IMR-90 (cell line): Measurements from ENCODE around the gene NUP93. TPM values are rescaled to one million over a fixed set of nuclear protein-coding genes. Genes with fewer than 3 reads are reported as not detected.

Experiments used
- ATAC-seq: fragments of 200-7000 bp; cut with Tn5 transposase; 2 replicates; pipeline ENCODE4 v1.9.1; 2020; ENCODE audit warnings: low read depth, mild to moderate bottlenecking, moderate library complexity
- BruUV-seq: library from RNA; stranded (reverse); fragments of 400-500 nt; replicated peaks from 2 replicates; lab custom pipeline; 2021; lab: Mats Ljungman, UMichigan
- CTCF ChIA-PET: fragments of 300-600 bp; formaldehyde crosslinking; extraction: SDS; loops from one replicate; lab custom pipeline; 2021; ENCODE audit warnings: antibody characterized with exemption; lab: Yijun Ruan, JAX
- POLR2A ChIA-PET: fragments of 300-600 bp; sonication (Branson Sonifier 250); formaldehyde crosslinking; loops from one replicate; lab custom pipeline; 2022; ENCODE audit warnings: antibody characterized with exemption; ENCODE audit not compliant: unreplicated experiment; lab: Charles Lee
- DNase-seq: peaks from one replicate; pipeline ENCODE4 v3.0.0; 2013
- H2AFZ ChIP-seq: replicated peaks from 2 replicates; pipeline ENCODE3; 2013; ENCODE audit warnings: low read length, mild to moderate bottlenecking; ENCODE audit not compliant: poor library complexity
- H2AK5ac ChIP-seq: 2 replicates; pipeline ENCODE4 v1.6.1; 2013; ENCODE audit warnings: low read depth, low read length, inconsistent platforms
- H2AK9ac ChIP-seq: replicated peaks from 2 replicates; pipeline ENCODE3; 2013; ENCODE audit warnings: mild to moderate bottlenecking, low read depth, low read length, moderate library complexity; ENCODE audit not compliant: poor library complexity
- H2BK120ac ChIP-seq: 2 replicates; pipeline ENCODE4 v1.6.1; 2013; ENCODE audit warnings: low read depth, low read length, inconsistent platforms
- H2BK15ac ChIP-seq: 3 replicates; pipeline ENCODE4 v1.6.1; 2013; ENCODE audit warnings: low read depth, low read length, inconsistent platforms
- H2BK20ac ChIP-seq: 2 replicates; pipeline ENCODE4 v1.6.1; 2013; ENCODE audit warnings: low read depth, mild to moderate bottlenecking, inconsistent platforms, low read length, moderate library complexity
- H2BK5ac ChIP-seq: 2 replicates; pipeline ENCODE4 v1.6.1; 2013; ENCODE audit warnings: mild to moderate bottlenecking, low read depth, low read length, inconsistent platforms; ENCODE audit not compliant: poor library complexity, severe bottlenecking
- H3K14ac ChIP-seq: replicated peaks from 2 replicates; pipeline ENCODE4 v1.6.1; 2013; ENCODE audit warnings: low read depth, low read length, inconsistent platforms
- H3K18ac ChIP-seq: 2 replicates; pipeline ENCODE4 v1.6.1; 2013; ENCODE audit warnings: low read depth, low read length, control low read depth
- H3K23ac ChIP-seq: 2 replicates; pipeline ENCODE4 v1.6.1; 2013; ENCODE audit warnings: low read depth, low read length, inconsistent platforms
- H3K27ac ChIP-seq: 2 replicates; pipeline ENCODE4 v1.5.1; 2013; ENCODE audit warnings: mild to moderate bottlenecking, control low read depth, low read length; ENCODE audit not compliant: insufficient read depth
- H3K27me3 ChIP-seq: 2 replicates; pipeline ENCODE4 v1.6.1; 2013; ENCODE audit warnings: low read length; ENCODE audit not compliant: control insufficient read depth, insufficient read depth
- H3K36me3 ChIP-seq: 2 replicates; pipeline ENCODE4 v1.6.1; 2013; ENCODE audit warnings: low read length, mixed read lengths; ENCODE audit not compliant: control insufficient read depth, insufficient read depth
- H3K4ac ChIP-seq: 2 replicates; pipeline ENCODE4 v1.6.1; 2013; ENCODE audit warnings: low read depth, low read length, inconsistent platforms
- H3K4me1 ChIP-seq: 2 replicates; pipeline ENCODE4 v1.6.1; 2013; ENCODE audit warnings: low read length, mixed read lengths; ENCODE audit not compliant: control insufficient read depth, insufficient read depth
- H3K4me2 ChIP-seq: 2 replicates; pipeline ENCODE4 v1.6.1; 2013; ENCODE audit warnings: low read depth, mild to moderate bottlenecking, control low read depth, low read length, moderate library complexity
- H3K4me3 ChIP-seq: 2 replicates; pipeline ENCODE4 v1.5.1; 2013; ENCODE audit warnings: low read depth, mild to moderate bottlenecking, control low read depth, low read length, moderate library complexity; ENCODE audit not compliant: insufficient read depth
- H3K56ac ChIP-seq: 2 replicates; pipeline ENCODE4 v1.6.1; 2013; ENCODE audit warnings: low read length, inconsistent platforms; ENCODE audit not compliant: insufficient read depth; ENCODE audit errors: extremely low read depth
- H3K79me1 ChIP-seq, 2 experiments: 2 replicates each; pipeline ENCODE4 v1.6.1; 2013; ENCODE audit warnings: low read length in 2 of 2, inconsistent platforms in 1 of 2, low read depth in 1 of 2
- H3K9ac ChIP-seq: 2 replicates; pipeline ENCODE4 v1.6.1; 2013; ENCODE audit warnings: low read depth, low read length, control low read depth
- H3K9me1 ChIP-seq: 2 replicates; pipeline ENCODE4 v1.6.1; 2013; ENCODE audit warnings: low read length, inconsistent platforms; ENCODE audit not compliant: insufficient read depth
- H3K9me3 ChIP-seq: 2 replicates; pipeline ENCODE4 v1.6.1; 2013; ENCODE audit warnings: low read length; ENCODE audit not compliant: control insufficient read depth, insufficient read depth
- H4K20me1 ChIP-seq: 2 replicates; pipeline ENCODE4 v1.6.1; 2013; ENCODE audit warnings: low read length, inconsistent platforms; ENCODE audit not compliant: insufficient read depth
- H4K5ac ChIP-seq: 2 replicates; pipeline ENCODE4 v1.6.1; 2013; ENCODE audit warnings: mild to moderate bottlenecking, low read depth, low read length, control low read depth
- H4K8ac ChIP-seq, 2 experiments: 2 replicates each; pipeline ENCODE4 v1.6.1; 2013; ENCODE audit warnings: low read depth in 2 of 2, low read length in 2 of 2, control low read depth in 1 of 2, inconsistent platforms in 1 of 2
- H4K91ac ChIP-seq: 2 replicates; pipeline ENCODE4 v1.6.1; 2013; ENCODE audit warnings: low read depth, low read length, inconsistent platforms; ENCODE audit not compliant: insufficient read depth
- BHLHE40 ChIP-seq: fragments of 150-350 bp; IDR thresholded peaks from 2 replicates; pipeline ENCODE4 v1.6.1; 2016; ENCODE audit warnings: mild to moderate bottlenecking, low read depth, low read length
- CEBPB ChIP-seq: IDR thresholded peaks from 2 replicates; pipeline ENCODE4 v1.6.1; 2012; ENCODE audit warnings: low read depth, low read length, improper control_type of control experiment
- CHD1 ChIP-seq: IDR thresholded peaks from 2 replicates; pipeline ENCODE4 v1.6.1; 2012; ENCODE audit warnings: low read depth, low read length, improper control_type of control experiment
- ELK1 ChIP-seq: fragments of 150-350 bp; IDR thresholded peaks from 2 replicates; pipeline ENCODE4 v1.6.1; 2016; ENCODE audit warnings: low read depth, mild to moderate bottlenecking, low read length, moderate library complexity, borderline replicate concordance
- FOS ChIP-seq: fragments of 150-350 bp; IDR thresholded peaks from 2 replicates; pipeline ENCODE4 v1.6.1; 2016; ENCODE audit warnings: low read depth, low read length
- NFE2L2 ChIP-seq: fragments of 150-350 bp; IDR thresholded peaks from 2 replicates; pipeline ENCODE4 v1.6.1; 2016; ENCODE audit warnings: low read depth, mild to moderate bottlenecking, low read length
- POLR2A ChIP-seq: IDR thresholded peaks from 2 replicates; pipeline ENCODE4 v1.6.1; 2012; ENCODE audit warnings: mild to moderate bottlenecking, low read depth, low read length
- RAD21 ChIP-seq: IDR thresholded peaks from 2 replicates; pipeline ENCODE4 v1.6.1; 2012; ENCODE audit warnings: low read length, improper control_type of control experiment
- RCOR1 ChIP-seq: IDR thresholded peaks from 2 replicates; pipeline ENCODE4 v1.6.1; 2012; ENCODE audit warnings: mild to moderate bottlenecking, low read length, improper control_type of control experiment; ENCODE audit not compliant: insufficient replicate concordance
- RFX5 ChIP-seq: IDR thresholded peaks from 2 replicates; pipeline ENCODE4 v1.8.0; 2012; ENCODE audit warnings: low read depth, mild to moderate bottlenecking, low read length, moderate library complexity
- SMC3 ChIP-seq: fragments of 150-350 bp; IDR thresholded peaks from 2 replicates; pipeline ENCODE4 v1.6.1; 2016; ENCODE audit warnings: low read depth, mild to moderate bottlenecking, antibody characterized with exemption, low read length, moderate library complexity
- USF2 ChIP-seq: fragments of 150-350 bp; IDR thresholded peaks from 2 replicates; pipeline ENCODE4 v1.6.1; 2017; ENCODE audit warnings: mild to moderate bottlenecking, antibody characterized with exemption, low read length, low read depth
- WGBS, 2 experiments: methylation state at CpG; one replicate each; pipeline versions ENCODE4 v1.1.5 to v1.1.7; 2013; ENCODE audit warnings: missing lambda C conversion rate in 2 of 2; ENCODE audit not compliant: insufficient read length in 1 of 2; ENCODE audit errors: extremely low coverage in 2 of 2; 5-methylcytosine and 5-hydroxymethylcytosine counted together
- dilution Hi-C: fragments of 300-500 bp; cut with HindIII; formaldehyde crosslinking; loops from one replicate; pipeline ENCODE4 v1.14.3; 2018; ENCODE audit warnings: low sequenced_read_pairs; ENCODE audit not compliant: unreplicated experiment
- in situ Hi-C: fragments of 300-500 bp; cut with MboI; formaldehyde crosslinking; loops from 3 replicates; pipeline ENCODE4 v1.14.3; 2019; ENCODE audit warnings: low sequenced_read_pairs, inconsistent platforms, mixed read lengths
- intact Hi-C: fragments of 100-400 bp; cut with micrococcal nuclease; formaldehyde crosslinking; loops from 2 replicates; pipeline ENCODE4 v1.10.0; 2022
- polyA plus RNA-seq, 3 experiments: library from polyadenylated mRNA; depleted of rRNA; stranded (reverse); fragments of >200 nt; gene quantifications; 2 replicates each; pipeline ENCODE4 v1.2.3, GENCODE V29; 2012; ENCODE audit warnings: low replicate concordance in 1 of 3
- total RNA-seq: library from RNA; depleted of rRNA; stranded (reverse); fragments of >200 nt; gene quantifications from 2 replicates; pipeline ENCODE4 v1.2.3, GENCODE V29; 2012

The NUP93 gene
- total and polyA plus RNA-seq, 2 of the 4 experiments (the other 2 are of a cell fraction) = 54.6 to 72.6 TPM

GRCh38 chr16:56724191-56724590 is 5.7 kb upstream of the NUP93 start:
- intact Hi-C loops (no loop called here), in situ Hi-C loops (loop anchor here (25.0 kb wide), 1 partner anchor 787 kb away; no protein-coding TSS in a partner anchor), dilution Hi-C loops (no loop called here)
- whole genome bisulfite sequencing, 2 experiments = no CpG with 5 or more reads among the region's 3 CpGs
- Histone ChIP-seq H3K4me1 (no peaks in the 10 kb centered on the region), H2AK5ac (no peak overlapping the region), H4K5ac (no peak overlapping the region), H4K8ac (no peak overlapping the region), H3K9me1 (no peaks in the 10 kb centered on the region), H3K36me3 (no peaks in the 10 kb centered on the region), H2BK120ac (no peak overlapping the region), H4K91ac (no peak overlapping the region), H2BK15ac (no peak overlapping the region), H3K4me3 (no peak overlapping the region), H3K9me3 (0 out of 2 replicates have a peak, but pooled peaks cover 2% of the 10 kb centered on the region), H3K4me2 (no peak overlapping the region), H3K27ac (no peak overlapping the region), H2AFZ (no peak overlapping the region), H3K27me3 (peaks cover 3% of the 10 kb centered on the region), H3K79me1 (peaks cover 5 to 7% of the 10 kb centered on the region in 2 experiments; a peak in 2 of 4 replicates), H3K23ac (no peak overlapping the region), H3K18ac (no peak overlapping the region), H2AK9ac (no peak overlapping the region), H3K14ac (no peak overlapping the region), H3K4ac (no peak overlapping the region), H3K56ac (no peak overlapping the region), H2BK5ac (no peak overlapping the region), H4K20me1 (no peaks in the 10 kb centered on the region), H2BK20ac (no peak overlapping the region), H3K9ac (no peak overlapping the region)
- ChIA-PET POLR2A (no interaction called here), CTCF (no interaction called here)
- ATAC-seq (no peak), DNase-seq (no peak)
- no TSS peak for BruUV-seq
- TF ChIP-seq RFX5 = no peak
- no peak for TF ChIP-seq BHLHE40
- no peak for TF ChIP-seq NFE2L2
- no peak for TF ChIP-seq ELK1
- TF ChIP-seq SMC3 = no peak
- no peak for TF ChIP-seq RAD21
- TF ChIP-seq POLR2A = no peak
- no peak for TF ChIP-seq CEBPB
- TF ChIP-seq RCOR1 = no peak
- no peak for TF ChIP-seq USF2
- no peak for TF ChIP-seq CHD1
- TF ChIP-seq FOS = no peak
